K562 (cell line): Measurements from ENCODE around the gene MOCOS. TPM values are rescaled to one million over a fixed set of nuclear protein-coding genes. Genes with fewer than 3 reads are reported as not detected.

ENCODE experiments used
- ATAC-seq: fragments of 200-7000 bp; cut with Tn5 transposase; 3 replicates; pipeline ENCODE4 v1.9.1; 2020; ENCODE audit warnings: moderate library complexity
- BruUV-seq: library from RNA; stranded (reverse); fragments of 400-500 nt; replicated peaks from 2 replicates; lab custom pipeline; 2021; lab: Mats Ljungman, UMichigan
- CTCF ChIA-PET: fragments of 300-600 bp; formaldehyde crosslinking; extraction: SDS; loops from one replicate; lab custom pipeline; 2021; ENCODE audit warnings: low intra/inter-chr PET ratio; lab: Yijun Ruan, JAX
- POLR2A ChIA-PET: fragments of 300-600, 350-650 bp; sonication (Branson Sonifier 250); formaldehyde crosslinking; extraction: SDS; loops from one replicate; lab custom pipeline; 2021; ENCODE audit warnings: antibody characterized with exemption, inconsistent platforms; lab: Yijun Ruan, JAX
- DNase-seq, 4 experiments: peaks; one replicate each; pipeline versions ENCODE4 v3.0.0 to v3.0.0-alpha.2; 2011 to 2018; ENCODE audit warnings: low spot score in 3 of 4, mixed read lengths in 3 of 4; ENCODE audit errors: extremely low read depth in 1 of 4
- FAIRE-seq: peaks from 2 replicates; lab custom pipeline; 2011; peaks lifted over from hg19 to GRCh38; lab: Jason Lieb, UNC
- H2AFZ ChIP-seq: 2 replicates; pipeline ENCODE4 v1.6.0; 2011; ENCODE audit warnings: low read depth, low read length, control low read depth, inconsistent platforms
- H3K27ac ChIP-seq: fragments of 200-600 bp; 3 replicates; pipeline ENCODE4 v1.8.0; 2011; ENCODE audit warnings: low read depth, mild to moderate bottlenecking, control low read depth, inconsistent platforms, low read length, moderate library complexity, mixed read lengths; ENCODE audit errors: extremely low read depth
- H3K27me3 ChIP-seq, 2 experiments: fragments of 300-600 bp in 1 of 2; 2 replicates in 1 of 2; 3 replicates in 1 of 2; pipeline versions ENCODE4 v1.6.0 to v1.8.0; 2011; ENCODE audit warnings: inconsistent platforms in 2 of 2, low read length in 2 of 2, mild to moderate bottlenecking in 1 of 2, mixed read lengths in 1 of 2, moderate library complexity in 1 of 2; ENCODE audit not compliant: control insufficient read depth in 2 of 2, insufficient read depth in 2 of 2
- H3K36me3 ChIP-seq: fragments of 300-600 bp; 3 replicates; pipeline ENCODE4 v1.8.0; 2011; ENCODE audit warnings: mild to moderate bottlenecking, low read length, inconsistent platforms; ENCODE audit not compliant: control insufficient read depth, insufficient read depth
- H3K4me1 ChIP-seq, 2 experiments: fragments of 200-600 bp in 1 of 2; replicated peaks in 1 of 2; 2 replicates in 1 of 2; 3 replicates in 1 of 2; pipeline versions ENCODE4 v1.5.1 to v1.8.0; 2011; ENCODE audit warnings: inconsistent platforms in 2 of 2, low read length in 2 of 2, mild to moderate bottlenecking in 1 of 2, mixed read lengths in 1 of 2, moderate library complexity in 1 of 2; ENCODE audit not compliant: control insufficient read depth in 2 of 2, insufficient read depth in 2 of 2
- H3K4me2 ChIP-seq: 2 replicates; pipeline ENCODE4 v1.6.1; 2011; ENCODE audit warnings: low read length, control low read depth, inconsistent platforms, mixed read lengths; ENCODE audit not compliant: insufficient read depth
- H3K4me3 ChIP-seq: fragments of 200-600 bp; sonication (generic), shearing (Covaris generic); 2 replicates; pipeline ENCODE4 v1.5.1; 2016; ENCODE audit warnings: control low read depth, inconsistent platforms
- H3K79me2 ChIP-seq: fragments of 200-600 bp; 3 replicates; pipeline ENCODE4 v1.8.0; 2011; ENCODE audit warnings: low read length, inconsistent platforms; ENCODE audit not compliant: control insufficient read depth, insufficient read depth
- H3K9ac ChIP-seq, 2 experiments: 2 replicates each; pipeline versions ENCODE4 v1.6.0 to v1.6.1; 2011; ENCODE audit warnings: low read depth in 2 of 2, low read length in 2 of 2, control low read depth in 1 of 2, inconsistent platforms in 1 of 2, mild to moderate bottlenecking in 1 of 2, mixed read lengths in 1 of 2; ENCODE audit not compliant: insufficient read depth in 1 of 2
- H3K9me1 ChIP-seq: one replicate; pipeline ENCODE4 v1.6.0; 2011; ENCODE audit warnings: inconsistent platforms, mild to moderate bottlenecking, low read length, moderate library complexity; ENCODE audit not compliant: control insufficient read depth, insufficient read depth
- H3K9me3 ChIP-seq: replicated peaks from 2 replicates; pipeline ENCODE4 v1.5.1; 2011; ENCODE audit warnings: low read depth, low read length, inconsistent platforms; ENCODE audit not compliant: control insufficient read depth, insufficient read depth
- H4K20me1 ChIP-seq: replicated peaks from 2 replicates; pipeline ENCODE4 v1.6.1; 2011; ENCODE audit warnings: low read length, inconsistent platforms, mixed read lengths; ENCODE audit not compliant: control insufficient read depth, insufficient read depth
- FUS ChIP-seq: fragments of 200-400 bp; formaldehyde crosslinking; optimal IDR thresholded peaks from 2 replicates; pipeline ENCODE3; 2017; ENCODE audit warnings: low read depth, low read length
- GTF2F1 ChIP-seq: IDR thresholded peaks from 2 replicates; pipeline ENCODE4 v1.6.1; 2011; ENCODE audit warnings: low read depth, low read length, improper control_type of control experiment
- SAP30 ChIP-seq: fragments of 200-600 bp; sonication (generic); IDR thresholded peaks from 2 replicates; pipeline ENCODE4 v1.6.1; 2012; ENCODE audit warnings: borderline replicate concordance, low read depth, mild to moderate bottlenecking, moderate library complexity, low read length, control low read depth, inconsistent platforms; ENCODE audit not compliant: insufficient read depth, poor library complexity, severe bottlenecking
- YBX1 ChIP-seq: fragments of 450-650 bp; IDR thresholded peaks from 2 replicates; pipeline ENCODE4 v1.7.1; 2016; ENCODE audit warnings: mild to moderate bottlenecking
- ZBTB7A ChIP-seq: IDR thresholded peaks from 2 replicates; pipeline ENCODE4 v1.6.1; 2011; ENCODE audit warnings: low read depth, mild to moderate bottlenecking, low read length, moderate library complexity, borderline replicate concordance; ENCODE audit not compliant: control insufficient read depth
- ZNF3 ChIP-seq: fragments of 250-450 bp; sonication (Bioruptor Pico); IDR thresholded peaks from 2 replicates; pipeline ENCODE4 v1.5.0; 2021; ENCODE audit warnings: mild to moderate bottlenecking, moderate library complexity
- ZNF445 ChIP-seq: fragments of 250-450 bp; sonication (Bioruptor Pico); IDR thresholded peaks from 2 replicates; pipeline ENCODE4 v1.4.0; 2020; ENCODE audit warnings: low read depth, mild to moderate bottlenecking, moderate library complexity
- ZNF717 ChIP-seq: fragments of 250-450 bp; sonication (Bioruptor Pico); IDR thresholded peaks from 2 replicates; pipeline ENCODE4 v1.5.0; 2021
- in situ Hi-C: fragments of 300-500 bp; cut with MboI; formaldehyde crosslinking; loops from 4 replicates; pipeline ENCODE4 v1.15.0; 2018; ENCODE audit warnings: inconsistent platforms, mixed read lengths
- intact Hi-C: fragments of 100-400 bp; cut with micrococcal nuclease; formaldehyde crosslinking; loops from 2 replicates; pipeline ENCODE4 v1.14.2; 2022
- polyA plus RNA-seq, 8 experiments: library from polyadenylated mRNA; depleted of rRNA in 4 of 8; stranded (reverse) in 5 of 8; unstranded in 3 of 8; fragments of >200 nt; fragmentation: Nextera tagmentation in 2 of 8; fragmentation: Illumina TruSeq in 1 of 8; extraction: Ambion mirVana in 2 of 8; extraction: Trizol in 1 of 8; gene quantifications; 2 replicates each; pipeline versions ENCODE4 v1.2.1 to v1.2.3, GENCODE V29; 2011 to 2014; ENCODE audit warnings: inconsistent platforms in 1 of 8, missing spikeins in 1 of 8
- total RNA-seq, 7 experiments: library from RNA; depleted of rRNA in 6 of 7; stranded (reverse); fragments of >200 nt in 6 of 7; fragmentation: Illumina TruSeq in 2 of 7; extraction: Trizol in 2 of 7; gene quantifications; 2 replicates each; pipeline versions ENCODE4 v1.2.1 to v1.2.3, GENCODE V29; 2011 to 2021; ENCODE audit warnings: low replicate concordance in 1 of 7
- TF ChIP-seq, protein P1 (sequence below): fragments of 450-650 bp; formaldehyde crosslinking; IDR thresholded peaks from 2 replicates; pipeline ENCODE4 v1.4.0; 2022; ENCODE audit warnings: missing genetic modification characterization
- TF ChIP-seq, protein P2 (sequence below), 2 experiments: fragments of 450-650 bp; IDR thresholded peaks; 2 replicates each; pipeline ENCODE4 v1.6.1; 2018; ENCODE audit warnings: mild to moderate bottlenecking in 2 of 2, low read depth in 1 of 2; ENCODE audit not compliant: partially characterized antibody in 2 of 2
- TF ChIP-seq, protein P3 (sequence below): sonication (generic); formaldehyde crosslinking; IDR thresholded peaks from 2 replicates; pipeline ENCODE4 v1.8.0; 2022; ENCODE audit warnings: mild to moderate bottlenecking, missing genetic modification reagents
- TF ChIP-seq, protein P4 (sequence below): sonication (generic); formaldehyde crosslinking; IDR thresholded peaks from 2 replicates; pipeline ENCODE4 v1.8.0; 2022; ENCODE audit warnings: missing genetic modification reagents, mild to moderate bottlenecking, borderline replicate concordance

MOCOS gene
- total and polyA plus RNA-seq, 9 of the 15 experiments (the other 6 are each of a cell fraction or from before 2014, with no cell fraction given) = 4.5 to 12.4 (median 9.1) TPM

- Histone ChIP-seq H4K20me1 (no peaks in the 10 kb centered on the region), H3K27me3 (no peaks in the 10 kb centered on the region), H2AFZ (no peak overlapping the region), H3K9ac (no peak overlapping the region), H3K79me2 (no peaks in the 10 kb centered on the region), H3K4me1 (no peaks in the 10 kb centered on the region), H3K27ac (no peak overlapping the region), H3K9me1 (no peaks in the 10 kb centered on the region), H3K4me3 (no peak overlapping the region), H3K36me3 (no peaks in the 10 kb centered on the region), H3K9me3 (no peaks in the 10 kb centered on the region), H3K4me2 (no peak overlapping the region)
- no peak for FAIRE-seq
- POLR2A ChIA-PET = interaction anchor here (1.5 kb wide), 1 partner anchor 10 kb away, joined by 10 read pairs; no protein-coding TSS in a partner anchor
- CTCF ChIA-PET = no interaction called here
- no peak for DNase-seq
- intact Hi-C loops = no loop called here
- in situ Hi-C loops = no loop called here
- BruUV-seq = no TSS peak
- no peak for ATAC-seq
- TF ChIP-seq SAP30 = no peak
- TF ChIP-seq, protein P1, sequence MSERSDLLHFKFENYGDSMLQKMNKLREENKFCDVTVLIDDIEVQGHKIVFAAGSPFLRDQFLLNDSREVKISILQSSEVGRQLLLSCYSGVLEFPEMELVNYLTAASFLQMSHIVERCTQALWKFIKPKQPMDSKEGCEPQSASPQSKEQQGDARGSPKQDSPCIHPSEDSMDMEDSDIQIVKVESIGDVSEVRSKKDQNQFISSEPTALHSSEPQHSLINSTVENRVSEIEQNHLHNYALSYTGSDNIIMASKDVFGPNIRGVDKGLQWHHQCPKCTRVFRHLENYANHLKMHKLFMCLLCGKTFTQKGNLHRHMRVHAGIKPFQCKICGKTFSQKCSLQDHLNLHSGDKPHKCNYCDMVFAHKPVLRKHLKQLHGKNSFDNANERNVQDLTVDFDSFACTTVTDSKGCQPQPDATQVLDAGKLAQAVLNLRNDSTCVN (CRISPR knock-in tag) = no peak
- TF ChIP-seq, protein P2, sequence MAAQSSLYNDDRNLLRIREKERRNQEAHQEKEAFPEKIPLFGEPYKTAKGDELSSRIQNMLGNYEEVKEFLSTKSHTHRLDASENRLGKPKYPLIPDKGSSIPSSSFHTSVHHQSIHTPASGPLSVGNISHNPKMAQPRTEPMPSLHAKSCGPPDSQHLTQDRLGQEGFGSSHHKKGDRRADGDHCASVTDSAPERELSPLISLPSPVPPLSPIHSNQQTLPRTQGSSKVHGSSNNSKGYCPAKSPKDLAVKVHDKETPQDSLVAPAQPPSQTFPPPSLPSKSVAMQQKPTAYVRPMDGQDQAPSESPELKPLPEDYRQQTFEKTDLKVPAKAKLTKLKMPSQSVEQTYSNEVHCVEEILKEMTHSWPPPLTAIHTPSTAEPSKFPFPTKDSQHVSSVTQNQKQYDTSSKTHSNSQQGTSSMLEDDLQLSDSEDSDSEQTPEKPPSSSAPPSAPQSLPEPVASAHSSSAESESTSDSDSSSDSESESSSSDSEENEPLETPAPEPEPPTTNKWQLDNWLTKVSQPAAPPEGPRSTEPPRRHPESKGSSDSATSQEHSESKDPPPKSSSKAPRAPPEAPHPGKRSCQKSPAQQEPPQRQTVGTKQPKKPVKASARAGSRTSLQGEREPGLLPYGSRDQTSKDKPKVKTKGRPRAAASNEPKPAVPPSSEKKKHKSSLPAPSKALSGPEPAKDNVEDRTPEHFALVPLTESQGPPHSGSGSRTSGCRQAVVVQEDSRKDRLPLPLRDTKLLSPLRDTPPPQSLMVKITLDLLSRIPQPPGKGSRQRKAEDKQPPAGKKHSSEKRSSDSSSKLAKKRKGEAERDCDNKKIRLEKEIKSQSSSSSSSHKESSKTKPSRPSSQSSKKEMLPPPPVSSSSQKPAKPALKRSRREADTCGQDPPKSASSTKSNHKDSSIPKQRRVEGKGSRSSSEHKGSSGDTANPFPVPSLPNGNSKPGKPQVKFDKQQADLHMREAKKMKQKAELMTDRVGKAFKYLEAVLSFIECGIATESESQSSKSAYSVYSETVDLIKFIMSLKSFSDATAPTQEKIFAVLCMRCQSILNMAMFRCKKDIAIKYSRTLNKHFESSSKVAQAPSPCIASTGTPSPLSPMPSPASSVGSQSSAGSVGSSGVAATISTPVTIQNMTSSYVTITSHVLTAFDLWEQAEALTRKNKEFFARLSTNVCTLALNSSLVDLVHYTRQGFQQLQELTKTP (IDR thresholded peaks at IDR 0.05; ENCODE audit: low read depth in 1 of 2, partially characterized antibody in 2 of 2) = no peak
- no peak for TF ChIP-seq YBX1
- TF ChIP-seq ZNF717 = no peak
- no peak for TF ChIP-seq ZNF445 (CRISPR knock-in tag)
- TF ChIP-seq, protein P3, sequence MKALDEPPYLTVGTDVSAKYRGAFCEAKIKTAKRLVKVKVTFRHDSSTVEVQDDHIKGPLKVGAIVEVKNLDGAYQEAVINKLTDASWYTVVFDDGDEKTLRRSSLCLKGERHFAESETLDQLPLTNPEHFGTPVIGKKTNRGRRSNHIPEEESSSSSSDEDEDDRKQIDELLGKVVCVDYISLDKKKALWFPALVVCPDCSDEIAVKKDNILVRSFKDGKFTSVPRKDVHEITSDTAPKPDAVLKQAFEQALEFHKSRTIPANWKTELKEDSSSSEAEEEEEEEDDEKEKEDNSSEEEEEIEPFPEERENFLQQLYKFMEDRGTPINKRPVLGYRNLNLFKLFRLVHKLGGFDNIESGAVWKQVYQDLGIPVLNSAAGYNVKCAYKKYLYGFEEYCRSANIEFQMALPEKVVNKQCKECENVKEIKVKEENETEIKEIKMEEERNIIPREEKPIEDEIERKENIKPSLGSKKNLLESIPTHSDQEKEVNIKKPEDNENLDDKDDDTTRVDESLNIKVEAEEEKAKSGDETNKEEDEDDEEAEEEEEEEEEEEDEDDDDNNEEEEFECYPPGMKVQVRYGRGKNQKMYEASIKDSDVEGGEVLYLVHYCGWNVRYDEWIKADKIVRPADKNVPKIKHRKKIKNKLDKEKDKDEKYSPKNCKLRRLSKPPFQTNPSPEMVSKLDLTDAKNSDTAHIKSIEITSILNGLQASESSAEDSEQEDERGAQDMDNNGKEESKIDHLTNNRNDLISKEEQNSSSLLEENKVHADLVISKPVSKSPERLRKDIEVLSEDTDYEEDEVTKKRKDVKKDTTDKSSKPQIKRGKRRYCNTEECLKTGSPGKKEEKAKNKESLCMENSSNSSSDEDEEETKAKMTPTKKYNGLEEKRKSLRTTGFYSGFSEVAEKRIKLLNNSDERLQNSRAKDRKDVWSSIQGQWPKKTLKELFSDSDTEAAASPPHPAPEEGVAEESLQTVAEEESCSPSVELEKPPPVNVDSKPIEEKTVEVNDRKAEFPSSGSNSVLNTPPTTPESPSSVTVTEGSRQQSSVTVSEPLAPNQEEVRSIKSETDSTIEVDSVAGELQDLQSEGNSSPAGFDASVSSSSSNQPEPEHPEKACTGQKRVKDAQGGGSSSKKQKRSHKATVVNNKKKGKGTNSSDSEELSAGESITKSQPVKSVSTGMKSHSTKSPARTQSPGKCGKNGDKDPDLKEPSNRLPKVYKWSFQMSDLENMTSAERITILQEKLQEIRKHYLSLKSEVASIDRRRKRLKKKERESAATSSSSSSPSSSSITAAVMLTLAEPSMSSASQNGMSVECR = no peak
- no peak for TF ChIP-seq ZBTB7A
- no peak for TF ChIP-seq FUS
- TF ChIP-seq, protein P4, sequence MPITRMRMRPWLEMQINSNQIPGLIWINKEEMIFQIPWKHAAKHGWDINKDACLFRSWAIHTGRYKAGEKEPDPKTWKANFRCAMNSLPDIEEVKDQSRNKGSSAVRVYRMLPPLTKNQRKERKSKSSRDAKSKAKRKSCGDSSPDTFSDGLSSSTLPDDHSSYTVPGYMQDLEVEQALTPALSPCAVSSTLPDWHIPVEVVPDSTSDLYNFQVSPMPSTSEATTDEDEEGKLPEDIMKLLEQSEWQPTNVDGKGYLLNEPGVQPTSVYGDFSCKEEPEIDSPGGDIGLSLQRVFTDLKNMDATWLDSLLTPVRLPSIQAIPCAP (CRISPR knock-in tag) = no peak
- no peak for TF ChIP-seq ZNF3 (CRISPR knock-in tag)
- TF ChIP-seq GTF2F1 = no peak
Measured at GRCh38 chr18:36271153-36271552, 83.9 kb downstream of the MOCOS start.
